GM10248 (cell line): ENCODE data around the gene PLSCR5.
A peak's percentile ranks its signal among the peaks of the same experiment; 100 is the strongest.

ENCODE experiments used
- CTCF ChIA-PET: fragments of 300-600 bp; sonication (Branson Sonifier 250); formaldehyde crosslinking; extraction: SDS; loops from one replicate; lab custom pipeline; 2021; ENCODE audit warnings: antibody characterized with exemption; lab: Yijun Ruan, JAX
- POLR2A ChIA-PET: fragments of 350-650 bp; sonication (Branson Sonifier 250); formaldehyde crosslinking; extraction: SDS; loops from one replicate; lab custom pipeline; 2020; ENCODE audit warnings: antibody characterized with exemption; lab: Yijun Ruan, JAX
- DNase-seq: peaks from one replicate; pipeline ENCODE4 v3.0.0; 2012; ENCODE audit errors: extremely low spot score
- TF ChIP-seq, protein P1 (sequence below): IDR thresholded peaks from 2 replicates; pipeline ENCODE4 v1.5.1; 2012; ENCODE audit warnings: mild to moderate bottlenecking, low read depth; ENCODE audit errors: extremely low read depth, missing control alignments, control extremely low read depth

Gene PLSCR5

DNA sequence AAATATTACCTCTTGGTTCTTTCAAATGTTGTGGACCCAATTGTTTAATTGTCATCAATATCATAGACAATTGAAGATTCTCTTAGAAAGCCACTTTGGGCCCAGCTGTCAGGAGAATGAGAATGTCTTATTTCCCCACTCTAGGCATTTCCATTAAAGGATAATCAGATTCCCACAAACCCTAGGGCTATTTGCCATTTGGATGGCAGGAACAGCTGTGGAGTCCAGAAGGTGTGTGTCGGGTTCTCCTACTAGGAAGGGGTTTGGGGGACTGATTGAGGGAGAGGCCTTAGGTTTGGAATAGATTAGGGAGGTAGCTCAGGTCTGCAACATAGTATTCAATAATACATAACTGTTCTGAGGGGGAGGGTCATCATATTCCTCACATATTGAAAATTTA is 35.2 kb upstream of the PLSCR5 start:
- ChIA-PET POLR2A (no interaction called here), CTCF (interaction anchor here (0.9 to 1.7 kb wide), 4 partner anchors 13 to 552 kb away, joined by 3 to 11 read pairs (median 4); no protein-coding TSS in a partner anchor)
- DNase-seq, result no peak
- TF ChIP-seq, protein P1, sequence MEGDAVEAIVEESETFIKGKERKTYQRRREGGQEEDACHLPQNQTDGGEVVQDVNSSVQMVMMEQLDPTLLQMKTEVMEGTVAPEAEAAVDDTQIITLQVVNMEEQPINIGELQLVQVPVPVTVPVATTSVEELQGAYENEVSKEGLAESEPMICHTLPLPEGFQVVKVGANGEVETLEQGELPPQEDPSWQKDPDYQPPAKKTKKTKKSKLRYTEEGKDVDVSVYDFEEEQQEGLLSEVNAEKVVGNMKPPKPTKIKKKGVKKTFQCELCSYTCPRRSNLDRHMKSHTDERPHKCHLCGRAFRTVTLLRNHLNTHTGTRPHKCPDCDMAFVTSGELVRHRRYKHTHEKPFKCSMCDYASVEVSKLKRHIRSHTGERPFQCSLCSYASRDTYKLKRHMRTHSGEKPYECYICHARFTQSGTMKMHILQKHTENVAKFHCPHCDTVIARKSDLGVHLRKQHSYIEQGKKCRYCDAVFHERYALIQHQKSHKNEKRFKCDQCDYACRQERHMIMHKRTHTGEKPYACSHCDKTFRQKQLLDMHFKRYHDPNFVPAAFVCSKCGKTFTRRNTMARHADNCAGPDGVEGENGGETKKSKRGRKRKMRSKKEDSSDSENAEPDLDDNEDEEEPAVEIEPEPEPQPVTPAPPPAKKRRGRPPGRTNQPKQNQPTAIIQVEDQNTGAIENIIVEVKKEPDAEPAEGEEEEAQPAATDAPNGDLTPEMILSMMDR, result no peak

DNA sequence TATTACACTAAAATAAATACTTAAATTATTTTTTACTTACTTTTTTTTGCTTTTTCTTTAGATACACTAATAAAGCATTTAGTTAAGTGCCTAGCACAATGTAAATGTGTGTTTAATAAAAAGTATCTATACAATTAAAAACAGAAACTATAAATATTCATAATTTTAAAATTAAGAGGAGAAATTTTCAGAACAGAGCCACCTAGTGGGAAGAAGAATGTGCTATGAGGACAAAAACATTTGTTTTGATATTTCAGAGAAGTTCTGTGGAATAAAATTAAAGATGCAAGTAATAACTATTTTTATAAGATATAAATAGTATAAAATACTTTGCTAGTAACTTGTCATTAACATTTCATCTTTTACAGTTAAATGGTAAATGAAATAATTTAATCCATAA is 33.6 kb upstream of the PLSCR5 start:
- POLR2A ChIA-PET, result no interaction called here
- CTCF ChIA-PET, result interaction anchor here (0.8 to 1.9 kb wide), 3 partner anchors 40 to 451 kb away, joined by 3 to 9 read pairs (median 3); no protein-coding TSS in a partner anchor
- no peak for DNase-seq

DNA sequence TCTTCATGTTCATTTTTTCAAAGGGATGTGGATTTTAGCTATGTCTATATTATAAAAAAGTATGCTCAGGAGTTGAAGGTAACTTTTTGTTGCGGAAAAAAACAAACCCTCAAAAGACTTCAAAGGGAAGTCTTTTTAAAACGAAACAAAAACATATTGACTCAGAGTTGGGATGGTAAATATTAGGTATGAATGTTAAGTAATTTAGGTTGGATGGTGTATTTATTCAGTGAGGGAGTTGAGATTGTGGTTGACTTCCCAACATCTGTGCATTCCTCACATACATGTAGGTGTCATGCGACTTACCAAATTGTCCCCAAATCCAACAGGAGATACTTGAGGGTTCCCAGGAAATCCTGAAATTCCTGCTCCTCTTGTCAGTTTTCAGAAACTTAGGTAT is 32.7 kb upstream of the PLSCR5 start:
- ChIA-PET CTCF (interaction anchor here (0.8 to 1.9 kb wide), 4 partner anchors 8 to 450 kb away, joined by 3 to 9 read pairs (median 3); no protein-coding TSS in a partner anchor), POLR2A (no interaction called here)
- DNase-seq, result no peak
- TF ChIP-seq, protein P1, result no peak

More for the DNA sequence above, 33.6 kb upstream of the PLSCR5 start:
- TF ChIP-seq, protein P1, result peak; percentile 22

DNA sequence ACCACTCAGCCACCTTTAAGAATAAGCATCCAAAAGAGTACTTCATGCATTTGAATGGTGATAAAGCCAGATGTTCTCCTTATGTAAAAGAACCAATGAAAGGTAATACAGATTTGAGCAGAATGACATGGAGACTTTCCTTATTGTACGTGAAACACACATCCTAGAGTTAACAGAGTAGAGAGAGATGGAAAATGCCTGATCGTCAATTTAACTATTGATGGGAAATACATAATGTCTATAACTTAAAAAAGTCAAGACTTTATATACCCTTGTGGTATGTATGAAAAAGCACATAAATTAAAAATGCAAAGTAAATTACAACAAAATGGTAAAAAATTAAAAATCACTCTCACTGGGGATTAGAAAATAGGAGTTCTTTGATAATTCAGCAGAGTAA is 31.7 kb upstream of the PLSCR5 start:
- DNase-seq, result no peak
- ChIA-PET POLR2A (no interaction called here), CTCF (no interaction called here)
- TF ChIP-seq, protein P1, result no peak

DNA sequence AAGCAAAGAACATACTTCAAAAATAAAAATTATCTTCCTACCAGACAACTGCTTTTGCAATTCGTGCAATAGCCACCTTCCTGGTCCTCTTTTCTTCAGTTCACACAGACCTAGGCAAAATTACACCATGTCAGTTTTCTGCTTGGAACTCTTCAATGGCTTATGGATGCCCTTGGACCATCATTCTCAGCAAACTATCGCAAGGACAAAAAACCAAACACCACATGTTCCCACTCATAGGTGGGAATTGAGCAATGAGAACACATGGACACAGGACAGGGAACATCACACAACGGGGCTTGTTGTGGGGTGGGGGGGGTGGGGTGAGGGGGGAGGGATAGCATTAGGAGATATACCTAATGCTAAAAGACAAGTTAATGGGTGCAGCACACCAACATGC is 29.2 kb upstream of the PLSCR5 start:
- CTCF ChIA-PET, result interaction anchor here (1.2 kb wide), 1 partner anchor 16 kb away, joined by 4 read pairs; no protein-coding TSS in a partner anchor
- TF ChIP-seq, protein P1, result no peak
- POLR2A ChIA-PET, result no interaction called here
- DNase-seq, result no peak

DNA sequence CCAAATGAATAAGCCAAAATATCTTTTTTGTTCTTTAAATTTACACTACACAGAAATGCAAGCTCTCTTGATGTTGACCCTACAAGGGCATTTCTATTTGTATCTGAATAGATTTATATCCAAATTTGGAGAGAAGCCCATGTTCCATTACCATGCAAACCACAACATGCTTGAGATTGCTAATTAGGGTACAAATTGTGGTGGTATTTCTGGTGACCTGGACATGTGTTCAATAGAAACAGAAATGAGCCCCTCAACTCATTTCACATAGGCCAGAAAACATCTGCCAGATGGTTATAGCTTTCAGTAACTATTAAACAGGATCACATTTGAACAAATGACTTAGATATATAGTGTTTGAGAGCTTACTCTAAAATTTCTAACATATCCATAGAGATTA is 23.5 kb upstream of the PLSCR5 start:
- CTCF ChIA-PET, result interaction anchor here (0.9 to 1.5 kb wide), 2 partner anchors 13 to 22 kb away, joined by 3 read pairs; no protein-coding TSS in a partner anchor
- no peak for DNase-seq
- TF ChIP-seq, protein P1, result no peak
- POLR2A ChIA-PET, result no interaction called here
